ENCODE data around the gene NEB.

DNA sequence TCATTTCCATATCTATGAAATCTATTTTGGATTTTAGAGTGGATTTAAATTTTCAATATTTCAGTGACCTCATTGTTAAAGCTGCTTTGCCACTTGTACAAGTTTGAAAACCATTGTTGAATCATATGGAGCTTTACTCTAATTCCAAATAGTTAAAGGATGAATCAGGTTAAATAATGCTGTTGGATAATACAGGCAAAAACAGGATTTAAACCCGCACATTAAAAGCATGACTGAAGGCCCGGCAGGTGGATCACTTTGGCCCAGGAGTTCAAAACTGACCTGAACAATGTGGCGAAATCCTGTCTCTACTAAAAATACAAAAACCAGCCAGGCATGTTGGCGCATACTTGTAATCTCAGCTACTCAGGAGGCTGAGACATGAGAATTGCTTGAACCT lies 256.3 kb downstream of the NEB start:
- TF ChIP-seq, protein P1, sequence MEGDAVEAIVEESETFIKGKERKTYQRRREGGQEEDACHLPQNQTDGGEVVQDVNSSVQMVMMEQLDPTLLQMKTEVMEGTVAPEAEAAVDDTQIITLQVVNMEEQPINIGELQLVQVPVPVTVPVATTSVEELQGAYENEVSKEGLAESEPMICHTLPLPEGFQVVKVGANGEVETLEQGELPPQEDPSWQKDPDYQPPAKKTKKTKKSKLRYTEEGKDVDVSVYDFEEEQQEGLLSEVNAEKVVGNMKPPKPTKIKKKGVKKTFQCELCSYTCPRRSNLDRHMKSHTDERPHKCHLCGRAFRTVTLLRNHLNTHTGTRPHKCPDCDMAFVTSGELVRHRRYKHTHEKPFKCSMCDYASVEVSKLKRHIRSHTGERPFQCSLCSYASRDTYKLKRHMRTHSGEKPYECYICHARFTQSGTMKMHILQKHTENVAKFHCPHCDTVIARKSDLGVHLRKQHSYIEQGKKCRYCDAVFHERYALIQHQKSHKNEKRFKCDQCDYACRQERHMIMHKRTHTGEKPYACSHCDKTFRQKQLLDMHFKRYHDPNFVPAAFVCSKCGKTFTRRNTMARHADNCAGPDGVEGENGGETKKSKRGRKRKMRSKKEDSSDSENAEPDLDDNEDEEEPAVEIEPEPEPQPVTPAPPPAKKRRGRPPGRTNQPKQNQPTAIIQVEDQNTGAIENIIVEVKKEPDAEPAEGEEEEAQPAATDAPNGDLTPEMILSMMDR (IDR thresholded peaks at IDR 0.05; ENCODE audit: low read depth, low read length, poor library complexity, severe bottlenecking): no peak
- TF ChIP-seq EZH2phosphoT487 (IDR thresholded peaks at IDR 0.05; ENCODE audit: borderline replicate concordance, low read length): no peak
